Middle frontal gyrus (tissue), 1 donor: ENCODE measurements around the gene GLB1L.

Experiments
- DNase-seq: peaks from one replicate; pipeline ENCODE4 v3.0.0-alpha.2; 2015; ENCODE audit warnings: low spot score; ENCODE audit errors: extremely low spot score

GLB1L gene

GRCh38 chr2:219225350-219225749, 19.9 kb downstream of the GLB1L start:
- DNase-seq, result no peak

GRCh38 chr2:219223831-219224610, 21.2 kb downstream of the GLB1L start:
- no peak for DNase-seq

- DNase-seq, result no peak
Observed at GRCh38 chr2:219221957-219222518, 23.2 kb downstream of the GLB1L start.

- no peak for DNase-seq
Observed at GRCh38 chr2:219220652-219221402, 24.4 kb downstream of the GLB1L start.

- DNase-seq, result no peak
Observed at GRCh38 chr2:219219784-219220532, 25.3 kb downstream of the GLB1L start.

GRCh38 chr2:219218732-219219701, 26.2 kb downstream of the GLB1L start, which contains the start of gene ABCB6:
Gene ABCB6 (minus strand): TSS chr2:219218958. CDS start chr2:219218673, 285 bp downstream.
- peak; percentile 93 for DNase-seq

GRCh38 chr2:219218217-219218731, 27.0 kb downstream of the GLB1L start:
- peak; percentile 15 for DNase-seq

- no peak for DNase-seq
Observed at GRCh38 chr2:219216535-219216915, 28.7 kb downstream of the GLB1L start.

- no peak for DNase-seq
Observed at GRCh38 chr2:219215871-219216534, 29.2 kb downstream of the GLB1L start.

- no peak for DNase-seq
Observed at GRCh38 chr2:219214786-219215185, 30.5 kb downstream of the GLB1L start.

- DNase-seq, result no peak
Observed at GRCh38 chr2:219214141-219214540, 31.1 kb downstream of the GLB1L start.

GRCh38 chr2:219213486-219214071, 31.7 kb downstream of the GLB1L start:
- no peak for DNase-seq

- DNase-seq, result no peak
Observed at GRCh38 chr2:219213026-219213415, 32.2 kb downstream of the GLB1L start.

- DNase-seq, result no peak
Observed at GRCh38 chr2:219210886-219211362, 34.3 kb downstream of the GLB1L start.

GRCh38 chr2:219210196-219210885, 34.9 kb downstream of the GLB1L start:
- no peak for DNase-seq

- DNase-seq, result no peak
Observed at GRCh38 chr2:219209236-219210195, 35.7 kb downstream of the GLB1L start.
